Forelimb muscle (tissue), 1 donor: ENCODE measurements around the gene VAC14. TPM values are rescaled to one million over a fixed set of nuclear protein-coding genes. Genes with fewer than 3 reads are reported as not detected.

Experiments
- DNase-seq: peaks from one replicate; pipeline ENCODE4 v3.0.0-alpha.2; 2013; ENCODE audit warnings: low read depth
- polyA plus RNA-seq: library from polyadenylated mRNA; unstranded; fragments of 120-200 nt; gene quantifications from one replicate; pipeline ENCODE4 v1.2.1, GENCODE V29; 2013; ENCODE audit not compliant: insufficient read length

Gene VAC14
- polyA plus RNA-seq, 1 donor: 16.4 TPM

DNA sequence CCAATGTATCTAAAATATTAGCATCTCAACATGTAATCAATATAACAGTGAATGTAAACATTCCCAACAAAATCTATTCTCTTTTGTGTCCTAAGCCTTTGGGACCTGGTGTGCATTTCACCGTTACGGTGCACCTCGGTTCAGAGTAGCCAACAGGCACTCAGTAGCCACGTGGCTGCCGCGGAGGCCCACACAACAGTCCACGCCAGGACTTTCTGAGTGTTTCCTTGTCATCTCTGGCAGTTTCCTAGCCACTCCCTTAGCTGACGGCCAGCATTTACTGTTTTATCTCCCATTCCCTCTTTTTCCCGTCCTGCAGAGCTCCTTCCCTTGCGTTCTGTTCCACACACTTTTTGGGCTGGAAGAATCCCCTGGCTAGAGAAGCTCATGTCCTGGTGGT, 36.3 kb downstream of the VAC14 start:
- DNase-seq: no peak

DNA sequence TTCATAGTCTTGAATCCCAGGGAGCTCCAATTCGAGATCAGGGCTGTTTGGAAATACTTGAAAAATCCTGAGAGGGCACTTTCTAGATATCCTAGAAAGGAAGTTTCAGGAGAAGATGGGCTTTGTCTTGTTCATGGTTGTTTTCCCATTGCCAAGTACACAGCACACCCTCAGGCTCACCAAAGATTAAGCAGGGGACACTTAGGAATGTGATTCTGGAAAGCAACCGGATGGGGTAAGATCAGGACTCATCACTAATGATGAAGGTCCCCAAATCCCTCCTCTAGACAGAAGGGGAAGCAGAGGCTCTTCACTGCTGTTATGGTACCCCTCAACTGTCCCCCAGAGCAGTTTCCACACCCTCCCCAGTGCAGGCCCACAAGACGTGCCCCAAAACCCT, 40.7 kb downstream of the VAC14 start:
- DNase-seq: no peak

DNA sequence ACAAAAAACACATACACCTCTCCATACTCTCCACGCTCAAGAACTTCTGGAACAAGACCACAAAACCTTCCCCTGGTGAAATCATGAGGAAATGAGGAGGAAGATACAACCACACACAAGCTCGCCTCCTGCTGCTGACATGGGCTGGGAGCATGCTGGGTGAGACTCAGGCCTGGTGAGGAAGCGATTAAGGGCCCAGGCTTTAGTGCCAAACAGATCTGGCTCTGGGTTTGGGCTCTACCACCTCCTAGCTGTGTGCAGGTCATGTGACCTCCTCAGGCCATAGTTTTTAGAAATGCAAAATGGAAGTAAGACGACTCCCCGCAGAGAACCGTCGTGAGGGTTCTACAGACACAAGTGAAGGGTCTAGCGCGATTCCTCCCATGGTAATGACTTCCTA, 41.3 kb downstream of the VAC14 start:
- no peak for DNase-seq

DNA sequence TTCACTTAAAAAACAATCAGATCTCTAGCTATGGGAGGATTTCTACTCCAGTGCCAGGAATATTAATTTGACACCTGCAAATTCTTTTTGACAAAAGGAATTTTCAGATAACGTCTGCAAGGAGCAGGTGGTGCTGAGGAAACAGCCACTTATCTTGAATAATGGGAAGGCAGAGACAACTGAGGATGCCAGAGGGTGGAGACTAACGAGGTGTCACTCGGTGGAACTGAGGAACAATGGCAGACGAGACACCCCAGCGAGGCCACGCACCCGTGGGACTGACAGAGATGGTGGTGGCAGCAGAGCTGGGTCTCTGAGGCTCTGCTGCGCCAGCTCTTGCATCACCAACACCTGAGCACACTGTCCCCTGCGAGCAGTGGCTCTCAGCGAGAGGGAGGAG, 42.2 kb downstream of the VAC14 start:
- DNase-seq: no peak

DNA sequence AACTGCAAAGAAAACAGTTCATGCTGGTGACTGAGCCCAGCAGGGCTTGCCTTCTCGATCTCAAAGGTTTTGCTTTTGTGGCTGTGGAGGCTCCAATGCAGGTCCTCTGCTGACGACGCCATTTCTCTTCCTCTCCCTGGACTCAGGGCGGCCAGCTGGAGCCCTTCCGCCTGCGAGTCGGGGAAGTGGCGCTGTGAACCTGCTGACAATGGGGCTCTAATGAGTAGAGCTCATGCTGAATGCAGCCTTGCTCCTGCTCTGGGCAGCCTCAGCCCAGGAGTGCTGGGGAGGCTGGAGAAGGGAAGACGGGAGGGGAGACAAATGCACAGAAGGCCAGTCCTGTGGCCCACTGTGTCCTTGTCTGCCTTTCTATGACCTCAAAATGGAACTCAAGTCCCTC, 43.8 kb downstream of the VAC14 start:
- DNase-seq: no peak

DNA sequence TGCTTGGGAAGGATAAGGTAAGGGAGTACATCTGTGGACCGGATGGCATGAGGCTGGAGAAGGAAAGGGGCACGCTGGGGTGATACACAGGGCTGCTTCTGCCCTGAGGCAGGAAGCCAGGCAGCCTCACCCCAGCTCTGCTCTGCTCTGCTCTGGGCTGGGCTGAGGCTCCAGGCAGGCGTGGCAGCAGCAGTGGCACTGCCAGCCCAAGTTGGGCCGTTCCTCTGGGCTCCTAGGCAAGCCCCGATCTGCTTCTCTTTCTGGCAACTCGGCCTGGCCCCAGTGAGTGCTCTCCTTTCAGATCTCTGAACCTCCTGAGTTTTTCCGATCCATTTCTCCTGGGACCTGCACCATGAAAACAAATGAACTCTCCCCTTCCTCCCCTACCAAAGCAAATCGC, 44.9 kb downstream of the VAC14 start:
- no peak for DNase-seq

DNA sequence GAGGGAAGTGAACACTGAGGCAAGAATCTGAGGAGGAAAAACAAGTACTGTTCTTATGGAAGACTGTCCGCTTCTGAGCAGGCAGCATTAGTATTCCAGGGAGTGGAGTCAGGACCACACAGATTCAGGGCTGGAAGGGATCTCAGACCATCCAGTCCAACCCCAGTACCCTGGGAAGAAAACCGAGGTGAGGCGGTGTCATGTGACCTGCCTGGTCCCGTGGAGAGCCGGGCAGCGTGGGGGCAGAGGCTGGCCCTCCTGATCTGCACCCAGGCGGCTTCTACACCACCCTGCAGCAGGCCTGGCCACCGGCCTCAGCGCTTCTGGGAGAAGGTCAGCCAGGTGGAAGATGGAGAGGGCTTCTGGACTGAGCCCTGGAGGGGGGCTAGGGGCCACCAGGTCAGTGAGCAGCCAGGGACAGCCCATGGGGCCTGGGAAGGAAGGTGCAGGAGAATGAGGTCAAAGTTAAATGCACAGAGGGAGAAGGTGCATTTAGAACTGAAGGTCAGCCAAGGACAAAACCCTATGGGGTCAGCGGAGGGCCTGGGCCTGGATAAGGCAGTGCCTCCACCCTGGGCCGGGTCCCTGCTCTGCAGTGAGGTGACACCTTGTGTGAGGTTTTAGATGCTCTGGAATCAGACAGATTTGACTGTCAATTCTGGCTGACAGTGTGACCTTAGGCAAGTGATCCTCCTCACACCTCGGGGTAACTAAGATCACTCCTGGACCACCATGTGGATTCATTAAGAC, 45.9 kb downstream of the VAC14 start:
- DNase-seq: no peak

DNA sequence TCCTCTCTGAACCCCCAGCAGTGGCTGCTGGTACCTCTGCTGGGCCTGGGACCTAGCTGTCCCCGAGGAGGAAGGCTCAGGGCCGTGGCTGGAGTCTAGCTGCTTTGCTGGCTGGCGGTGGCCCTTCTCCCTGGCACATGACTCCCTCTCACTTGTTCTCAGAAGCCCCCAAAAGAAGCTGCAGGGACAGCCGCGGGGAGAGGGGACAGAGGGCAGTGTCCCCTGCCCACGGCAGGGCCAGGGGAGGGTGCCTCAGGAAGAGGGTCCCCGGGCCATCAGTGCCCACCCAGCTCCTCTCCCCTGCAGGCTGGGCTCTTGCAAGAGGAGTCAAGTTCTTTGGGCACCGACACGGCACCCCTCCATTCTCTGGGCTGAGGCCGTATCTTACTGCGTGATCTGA, 46.6 kb downstream of the VAC14 start:
- DNase-seq: no peak

DNA sequence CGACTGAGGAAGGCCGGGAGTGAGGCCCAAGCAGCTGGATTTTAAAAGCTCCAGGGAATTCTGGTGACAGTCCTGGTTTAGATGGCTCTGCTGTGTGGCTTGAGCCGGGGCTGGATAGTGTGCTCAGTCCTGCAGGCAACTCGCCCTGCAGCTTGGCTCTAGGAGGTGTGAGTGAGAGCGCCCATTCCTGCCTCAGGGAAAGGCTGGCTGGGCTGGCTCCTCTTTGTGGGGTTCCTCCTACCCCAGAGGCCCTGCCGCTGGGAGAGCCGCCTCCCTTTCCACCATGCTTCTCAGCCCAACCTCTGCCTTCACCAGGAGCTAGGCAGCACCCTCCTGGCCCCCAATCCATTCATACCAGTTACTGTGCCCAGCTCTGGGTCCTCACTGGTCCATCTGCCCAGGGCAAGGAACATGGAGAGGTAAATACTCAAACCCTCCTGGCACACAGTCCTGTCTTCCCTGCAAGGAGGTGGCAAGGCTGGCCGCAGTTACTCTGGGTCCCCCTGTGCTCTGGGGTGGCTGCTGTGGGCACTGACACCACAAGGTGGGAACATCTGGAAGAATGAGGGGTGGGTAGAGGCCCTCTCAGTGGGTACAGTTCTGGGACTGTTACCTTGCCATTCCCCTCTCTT, 47.1 kb downstream of the VAC14 start:
- DNase-seq: no peak

DNA sequence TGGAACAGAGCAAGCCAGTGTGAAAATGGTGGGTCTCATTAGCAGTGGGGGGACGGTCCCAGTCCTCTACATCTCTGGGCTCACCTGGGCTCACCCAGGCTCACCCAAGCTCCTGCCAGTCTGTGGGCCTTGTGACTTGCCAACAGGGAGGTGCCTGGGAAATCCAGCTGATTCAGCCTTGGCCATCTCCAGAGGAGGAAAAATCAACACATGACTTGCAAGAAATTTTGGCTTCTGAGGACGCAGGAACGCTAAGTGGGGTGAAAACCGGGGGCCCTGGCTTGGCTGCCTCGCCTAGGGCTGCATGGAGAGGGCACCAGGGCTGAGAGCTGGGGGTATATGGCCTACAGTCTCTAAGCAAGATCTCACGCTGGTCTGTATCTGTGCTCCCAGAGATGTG, 47.7 kb downstream of the VAC14 start:
- DNase-seq: no peak

DNA sequence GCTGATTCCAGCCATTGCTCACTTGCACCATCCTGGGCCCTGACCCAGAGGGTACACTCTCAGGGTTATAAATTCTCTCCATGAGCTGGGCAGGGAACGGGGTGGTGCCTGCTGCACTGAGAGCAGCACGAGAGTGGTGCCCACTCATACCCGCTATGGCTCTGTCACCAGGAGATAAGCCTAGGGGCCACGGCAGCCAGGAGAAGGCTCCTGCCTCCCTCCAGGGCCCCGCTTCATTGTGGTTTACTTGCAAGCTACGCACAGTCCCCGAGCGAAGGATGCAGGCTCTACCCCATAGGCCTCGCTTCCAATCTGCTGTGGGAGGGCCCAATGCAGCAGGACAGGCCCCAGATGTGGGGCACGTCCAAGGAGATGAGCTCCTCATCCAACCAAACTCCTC, 48.5 kb downstream of the VAC14 start:
- no peak for DNase-seq

DNA sequence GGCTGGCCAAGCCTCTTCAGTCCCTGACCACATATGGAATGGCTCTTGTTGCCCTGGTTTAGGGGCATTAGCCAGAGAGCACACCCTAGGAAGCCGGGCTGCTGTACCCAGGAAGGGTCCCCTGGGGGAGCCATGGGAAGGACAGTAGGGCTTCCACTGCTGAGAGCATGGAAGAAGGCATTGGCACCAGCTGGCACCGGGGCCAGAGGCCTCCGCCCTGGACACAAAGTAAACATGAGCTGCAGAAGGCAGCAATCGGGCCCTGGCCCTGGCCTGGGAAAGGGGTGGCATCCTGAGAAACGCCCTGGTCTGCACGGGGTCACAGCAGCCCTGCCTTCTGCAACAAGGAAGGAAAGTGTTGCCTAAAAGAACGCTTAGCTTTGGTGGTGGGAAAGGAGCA, 49.4 kb downstream of the VAC14 start:
- no peak for DNase-seq

DNA sequence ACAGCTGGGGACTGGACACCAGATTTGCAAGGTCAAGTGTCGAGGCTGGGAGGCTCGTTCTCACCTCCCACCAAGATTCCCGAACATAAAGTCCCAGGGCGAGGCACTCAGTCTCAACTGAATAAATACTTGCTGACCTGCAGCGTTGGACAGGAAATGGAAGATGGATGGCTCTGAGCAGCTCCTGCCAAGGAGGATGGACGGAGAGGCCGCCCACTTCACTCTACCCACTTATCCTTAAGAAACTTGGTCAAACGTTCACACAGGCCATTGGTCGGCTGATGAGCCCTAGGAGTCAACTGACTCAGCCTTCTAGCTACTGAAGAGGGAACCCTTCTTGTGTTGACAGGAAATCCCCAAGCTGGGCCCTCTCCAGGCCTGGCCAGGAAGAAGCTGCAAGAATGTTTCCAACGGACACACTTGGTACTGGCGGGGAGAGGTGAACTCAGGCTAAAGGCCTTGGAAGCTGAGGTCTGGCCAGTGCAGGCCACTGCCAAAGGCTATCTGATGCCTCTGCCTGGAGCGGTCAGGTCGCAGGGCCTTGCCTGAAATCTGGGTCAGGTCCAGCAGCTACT, 50.0 kb downstream of the VAC14 start:
- no peak for DNase-seq

DNA sequence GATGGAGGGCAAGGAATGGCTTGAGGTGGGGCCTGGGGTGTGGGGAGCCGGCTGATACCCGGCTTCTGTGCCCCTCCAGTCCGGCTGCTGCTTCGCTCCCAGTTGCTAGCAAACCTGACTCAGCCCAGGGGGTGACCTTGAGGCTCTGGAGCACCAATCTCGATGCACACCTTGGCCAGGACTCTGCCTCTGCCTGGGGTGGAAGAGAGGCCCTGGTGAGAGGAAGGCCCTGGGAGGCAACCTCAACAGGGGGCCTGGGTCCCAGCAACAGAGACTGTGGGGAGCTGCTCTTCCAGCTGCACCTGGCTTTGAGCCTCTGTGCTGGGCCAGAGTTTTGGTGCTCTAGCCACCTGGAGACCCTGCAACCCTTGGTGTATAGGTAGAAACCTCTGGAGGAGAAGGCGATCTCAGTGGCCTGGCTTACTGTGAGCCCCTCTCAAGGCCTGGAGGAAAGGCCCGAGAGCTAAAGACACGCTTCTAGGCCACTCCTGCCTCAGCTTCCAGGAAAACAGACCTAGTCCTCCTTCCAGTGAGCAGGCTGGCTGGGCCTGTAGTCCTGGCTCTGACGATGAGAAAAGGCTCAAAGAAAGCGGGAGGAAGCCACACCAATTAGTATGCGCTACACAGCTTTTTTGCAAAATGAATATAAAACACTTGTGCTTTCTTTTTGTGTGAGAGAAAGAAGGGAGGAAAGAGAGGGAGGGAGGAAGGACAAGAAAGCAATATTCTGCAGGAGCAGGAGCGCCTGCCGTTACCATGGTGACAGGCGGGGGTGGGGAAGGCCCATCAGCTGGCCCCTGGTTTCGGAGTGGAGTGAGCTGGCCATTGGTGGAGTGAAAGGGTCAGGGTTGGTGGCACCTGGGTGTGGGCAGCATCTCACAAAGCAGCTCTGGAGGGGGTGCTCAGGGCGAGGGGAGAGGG, 51.0 kb downstream of the VAC14 start:
- DNase-seq: no peak

DNA sequence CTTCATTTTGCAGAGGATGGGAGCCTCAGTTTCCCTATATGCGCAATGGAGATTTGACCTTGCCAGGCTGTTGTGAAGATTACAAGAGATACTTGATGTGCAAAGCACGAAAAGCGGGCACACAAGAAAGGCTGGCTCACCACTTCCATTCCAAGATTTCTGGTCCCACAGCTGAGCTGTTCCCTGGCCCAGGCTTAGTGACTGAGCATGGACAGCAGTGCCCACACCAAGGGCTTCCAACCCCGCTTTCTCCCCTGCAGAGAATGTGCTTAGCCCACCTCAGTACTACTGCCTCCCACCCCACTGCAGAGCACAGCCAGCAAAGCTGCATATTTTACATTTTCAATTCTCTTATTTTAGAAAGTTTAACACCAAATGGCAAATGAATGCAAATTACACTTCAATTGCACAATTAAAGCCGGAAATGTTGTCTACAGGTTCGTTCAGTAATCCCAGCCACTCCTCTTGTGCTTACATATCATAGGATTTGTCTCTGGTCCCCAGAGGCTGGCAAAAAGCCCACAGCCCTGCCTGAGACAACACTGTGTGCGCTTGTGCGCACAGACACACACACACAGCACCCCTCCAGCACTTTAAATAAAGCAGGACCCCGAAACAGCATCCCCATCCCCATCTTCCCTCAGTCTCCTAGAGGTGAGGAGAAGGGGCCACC, 51.8 kb downstream of the VAC14 start:
- DNase-seq: no peak

DNA sequence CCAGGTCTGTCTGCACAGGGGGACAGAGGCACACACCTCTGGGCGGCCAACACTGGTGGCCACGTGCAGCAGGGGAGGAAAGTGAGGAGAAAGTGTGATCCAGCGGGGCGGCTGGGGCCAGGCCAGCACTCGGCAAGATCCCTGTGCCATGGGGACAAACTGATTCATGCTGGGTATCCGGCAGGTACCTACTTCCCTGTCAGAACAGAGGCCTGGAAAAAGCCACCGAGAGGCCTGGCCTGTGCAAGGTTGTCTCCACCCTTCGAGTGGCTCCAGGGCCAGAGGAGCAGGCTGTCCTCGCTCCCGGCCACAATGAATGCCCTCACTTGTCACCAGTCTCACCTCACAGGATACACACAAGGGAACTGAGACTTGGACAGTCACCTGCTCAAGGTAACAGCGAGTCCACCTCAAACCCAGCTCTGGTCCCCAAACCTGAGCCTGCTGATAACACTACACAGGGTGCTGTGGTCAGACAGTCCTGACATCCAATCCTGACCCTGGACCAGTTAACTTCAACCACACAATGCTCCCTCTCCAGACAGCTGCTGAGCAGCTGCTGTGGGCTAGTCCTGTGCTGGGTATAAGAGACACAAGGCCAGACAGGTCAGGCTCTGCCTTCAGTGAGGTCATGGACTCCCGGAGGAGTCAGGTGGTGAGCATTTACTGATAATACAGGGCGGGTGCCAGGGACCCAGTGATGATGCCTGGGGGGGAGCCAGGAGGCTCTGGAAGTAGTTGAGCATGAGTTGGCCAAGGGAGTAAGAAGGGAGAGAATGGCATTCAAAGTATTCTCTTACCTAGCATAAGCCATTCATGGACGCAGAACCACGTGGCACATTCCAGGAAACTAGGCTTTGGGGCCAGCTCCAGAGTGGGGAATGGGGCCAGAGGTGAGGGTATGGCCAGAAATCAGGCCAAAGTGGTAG, 53.0 kb downstream of the VAC14 start:
- no peak for DNase-seq

DNA sequence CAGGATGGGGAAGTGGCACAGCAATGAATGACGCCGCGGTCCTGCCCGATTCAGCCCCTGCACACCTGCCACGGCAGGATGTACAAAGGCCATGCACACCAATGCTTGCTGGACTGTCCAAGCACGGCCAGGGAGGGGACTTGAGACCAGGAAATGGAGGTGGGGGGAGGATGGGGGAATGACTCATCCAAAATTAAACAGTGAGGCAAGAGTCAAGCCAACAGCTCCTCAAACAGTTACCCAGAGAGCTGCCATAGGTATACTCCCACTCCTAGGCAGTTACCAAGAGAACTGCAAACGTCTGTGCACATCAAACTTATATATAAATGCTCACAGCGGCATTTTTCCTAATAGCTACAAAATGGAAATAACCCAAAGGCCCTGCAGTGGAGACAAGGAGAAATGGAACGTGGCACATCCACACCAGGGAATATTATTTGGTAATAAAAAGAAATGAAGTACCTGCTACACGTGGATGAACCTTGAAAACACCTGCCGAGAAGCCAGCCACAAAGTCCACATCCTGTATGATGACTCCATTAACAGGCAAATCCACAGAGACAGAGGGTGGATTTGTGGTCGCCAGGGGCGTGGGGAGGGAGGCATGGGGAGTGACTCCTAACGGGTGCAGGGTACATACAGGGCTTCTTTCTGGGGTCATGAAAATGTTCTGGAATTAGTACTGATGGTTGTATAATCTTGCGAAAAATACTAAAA, 54.1 kb downstream of the VAC14 start:
- no peak for DNase-seq

DNA sequence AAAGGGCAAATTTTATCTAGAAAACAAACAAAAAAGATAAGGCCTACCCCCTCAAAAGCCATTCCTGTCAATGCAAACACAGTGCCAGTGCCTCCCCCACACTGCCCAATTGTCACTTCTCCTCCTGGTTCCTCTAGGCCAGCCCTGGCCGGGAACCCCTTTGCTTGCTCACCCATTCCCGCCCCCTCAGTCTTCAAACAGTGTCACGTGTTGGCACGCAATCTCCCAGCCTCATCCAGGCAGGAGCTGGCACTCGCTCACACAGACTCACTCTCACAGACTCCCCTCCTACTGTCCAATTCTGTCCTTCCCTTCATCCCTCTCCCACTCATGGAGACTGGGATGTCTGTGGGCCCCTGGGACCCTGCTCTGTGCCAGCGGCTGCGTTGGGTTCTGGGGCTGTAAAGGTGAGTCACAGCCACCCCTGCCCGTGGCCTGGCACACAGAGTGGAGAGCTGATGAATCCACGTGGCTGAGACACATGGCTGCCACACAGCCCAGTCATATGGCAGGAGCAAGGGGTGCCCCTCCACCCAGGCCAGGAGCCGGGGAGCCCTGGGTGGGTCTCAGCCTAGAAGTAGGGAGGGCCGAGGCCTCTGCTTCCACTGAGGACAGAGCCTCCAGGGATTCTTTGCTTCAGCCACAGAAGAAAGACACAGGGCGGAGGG, 54.8 kb downstream of the VAC14 start:
- no peak for DNase-seq

DNA sequence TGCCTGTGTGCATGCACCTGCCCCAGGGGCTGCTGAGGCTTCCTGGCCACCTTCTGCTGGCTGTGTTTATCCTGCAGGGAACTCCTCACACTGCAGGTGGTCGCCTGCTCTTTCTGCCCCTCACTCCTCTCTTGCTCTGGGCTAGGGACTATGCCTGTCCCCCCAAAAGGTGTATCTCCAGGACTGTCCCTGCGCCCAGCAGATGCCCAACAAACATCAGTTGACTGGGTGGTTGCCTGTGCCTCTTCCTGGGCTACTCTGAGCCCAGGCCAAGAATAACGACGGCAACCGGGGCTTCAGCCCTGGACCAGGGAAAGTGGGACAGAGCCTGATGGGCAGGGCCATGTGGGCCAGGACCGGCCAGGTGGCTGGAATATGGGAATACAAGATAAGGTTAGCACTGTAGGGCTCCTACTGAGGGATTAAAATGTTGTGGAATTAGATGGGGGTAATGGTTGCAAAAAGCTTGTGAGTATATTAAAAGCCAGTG, 55.4 kb downstream of the VAC14 start:
- DNase-seq: no peak
